AG09319 (cell line): Measurements from ENCODE around the gene ACTN4.

Experiments
- DNase-seq: peaks from one replicate; pipeline ENCODE4 v3.0.0-alpha.2; 2010; ENCODE audit warnings: low read depth; ENCODE audit errors: extremely low read depth
- TF ChIP-seq, protein P1 (sequence below): IDR thresholded peaks from 2 replicates; pipeline ENCODE4 v1.5.1; 2011; ENCODE audit warnings: low read depth, mild to moderate bottlenecking, inconsistent platforms, low read length, moderate library complexity

Gene ACTN4

DNA sequence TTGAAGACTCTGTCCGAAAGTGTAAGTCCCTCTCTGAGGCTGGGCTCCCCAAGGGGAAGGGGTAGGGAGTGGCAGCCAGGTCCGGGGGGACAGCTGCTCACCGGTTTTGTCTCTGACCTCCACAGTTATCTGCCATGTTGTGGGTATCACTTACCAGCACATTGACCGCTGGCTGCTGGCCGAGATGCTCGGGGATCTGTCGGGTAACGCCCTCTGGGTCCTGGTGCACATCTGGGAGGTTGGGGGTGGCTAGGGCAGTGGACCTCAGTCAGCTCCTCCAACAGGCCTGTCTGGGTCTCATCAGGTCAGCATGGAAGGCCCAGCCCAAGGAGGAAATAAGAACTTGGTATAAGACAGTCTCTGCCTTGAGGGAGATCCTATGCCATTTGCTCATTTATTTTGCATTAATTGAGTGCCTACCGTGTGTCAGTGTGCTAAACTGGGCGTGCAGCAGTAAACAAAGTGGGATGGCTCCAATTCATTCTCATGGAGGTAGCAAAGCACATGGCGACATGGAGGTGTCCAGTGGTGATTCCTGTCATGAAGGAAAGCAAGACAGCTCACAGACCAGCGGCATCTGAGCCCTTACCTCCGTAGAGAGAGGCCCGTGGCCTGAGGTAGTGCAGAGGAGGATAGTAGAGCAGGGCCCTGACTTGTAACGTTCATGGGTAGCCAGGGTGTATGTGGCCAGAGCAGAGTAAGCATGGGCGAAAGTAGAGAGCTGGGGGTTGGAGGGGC is 14.8 kb upstream of the ACTN4 start:
- no peak for DNase-seq

DNA sequence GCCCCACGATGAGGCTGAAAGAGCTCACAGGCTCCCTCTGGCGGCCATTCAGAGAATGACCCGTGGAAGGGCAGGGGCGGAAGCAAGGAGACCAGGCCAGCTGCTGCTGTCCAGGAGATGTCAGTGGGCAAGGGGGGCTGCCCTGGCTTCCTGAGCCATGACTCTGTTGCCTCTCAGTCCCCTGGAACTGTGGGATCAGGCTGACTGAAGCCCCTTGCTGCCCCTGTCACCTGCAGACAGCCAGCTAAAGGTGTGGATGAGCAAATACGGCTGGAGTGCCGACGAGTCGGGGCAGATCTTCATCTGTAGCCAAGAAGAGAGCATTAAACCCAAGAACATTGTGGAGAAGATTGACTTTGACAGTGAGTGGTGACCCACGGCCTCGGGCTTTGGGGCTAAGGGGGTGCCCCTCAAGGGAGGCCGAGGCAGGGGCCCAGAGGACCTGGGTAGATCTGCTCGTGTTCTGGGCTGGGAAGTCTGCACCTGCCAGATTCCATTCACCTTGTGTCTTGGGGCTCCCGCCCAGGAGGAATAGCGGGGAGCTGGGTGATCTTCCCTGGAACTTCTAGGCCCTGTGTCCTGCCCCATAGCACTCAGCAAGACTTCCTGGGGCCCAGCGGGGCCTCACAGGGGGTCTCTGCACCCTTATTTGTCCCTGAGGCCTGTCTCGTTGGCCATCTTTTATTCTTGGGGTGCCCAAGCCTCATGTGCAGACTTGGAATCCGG is 12.5 kb upstream of the ACTN4 start:
- TF ChIP-seq, protein P1, sequence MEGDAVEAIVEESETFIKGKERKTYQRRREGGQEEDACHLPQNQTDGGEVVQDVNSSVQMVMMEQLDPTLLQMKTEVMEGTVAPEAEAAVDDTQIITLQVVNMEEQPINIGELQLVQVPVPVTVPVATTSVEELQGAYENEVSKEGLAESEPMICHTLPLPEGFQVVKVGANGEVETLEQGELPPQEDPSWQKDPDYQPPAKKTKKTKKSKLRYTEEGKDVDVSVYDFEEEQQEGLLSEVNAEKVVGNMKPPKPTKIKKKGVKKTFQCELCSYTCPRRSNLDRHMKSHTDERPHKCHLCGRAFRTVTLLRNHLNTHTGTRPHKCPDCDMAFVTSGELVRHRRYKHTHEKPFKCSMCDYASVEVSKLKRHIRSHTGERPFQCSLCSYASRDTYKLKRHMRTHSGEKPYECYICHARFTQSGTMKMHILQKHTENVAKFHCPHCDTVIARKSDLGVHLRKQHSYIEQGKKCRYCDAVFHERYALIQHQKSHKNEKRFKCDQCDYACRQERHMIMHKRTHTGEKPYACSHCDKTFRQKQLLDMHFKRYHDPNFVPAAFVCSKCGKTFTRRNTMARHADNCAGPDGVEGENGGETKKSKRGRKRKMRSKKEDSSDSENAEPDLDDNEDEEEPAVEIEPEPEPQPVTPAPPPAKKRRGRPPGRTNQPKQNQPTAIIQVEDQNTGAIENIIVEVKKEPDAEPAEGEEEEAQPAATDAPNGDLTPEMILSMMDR, result peak; percentile 93
- no peak for DNase-seq

More for the DNA sequence above, 14.8 kb upstream of the ACTN4 start:
- TF ChIP-seq, protein P1, result no peak

DNA sequence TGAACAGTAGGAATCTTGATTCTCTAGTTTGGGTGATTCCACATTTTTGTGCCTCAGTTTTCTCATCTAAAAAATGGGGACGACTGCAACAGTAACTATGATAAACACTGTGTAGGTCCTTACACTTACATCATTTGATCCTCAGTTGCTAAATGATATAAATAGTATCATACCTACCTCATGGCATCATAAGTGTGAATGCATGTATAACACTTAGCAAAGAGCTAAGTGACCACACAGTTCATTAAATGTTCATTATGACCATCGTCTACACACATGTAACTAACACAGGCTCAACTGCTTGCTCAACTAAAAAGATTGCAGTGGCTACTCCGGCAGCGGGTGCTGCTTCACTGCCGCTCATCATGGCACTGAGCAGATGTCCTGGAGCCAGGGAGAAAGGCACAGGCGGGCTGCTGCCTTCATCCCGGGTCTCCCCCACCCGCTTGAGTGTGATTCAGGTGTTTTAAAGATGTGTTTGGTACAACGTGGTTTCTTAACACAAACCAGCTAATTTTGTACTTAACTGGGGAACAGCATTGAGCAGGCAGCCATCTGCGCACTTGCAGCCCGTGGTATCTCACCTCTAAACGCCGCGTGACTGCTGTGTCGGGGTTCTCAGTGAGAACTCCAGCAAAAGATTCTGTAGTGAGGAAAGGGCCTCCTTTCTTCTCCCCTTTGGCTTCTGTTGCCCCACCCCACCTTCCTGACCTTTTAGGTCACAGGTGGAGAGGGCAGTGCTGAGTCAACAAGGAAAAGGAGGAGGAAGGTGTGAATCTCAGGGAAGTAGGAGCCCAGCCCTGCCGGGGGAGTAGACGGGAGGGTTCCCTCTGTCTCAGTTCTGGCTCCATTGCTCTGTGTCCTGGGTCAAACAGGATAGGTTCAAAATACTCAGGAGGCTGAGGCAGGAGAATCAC is 11.7 kb upstream of the ACTN4 start:
- TF ChIP-seq, protein P1, result no peak

DNA sequence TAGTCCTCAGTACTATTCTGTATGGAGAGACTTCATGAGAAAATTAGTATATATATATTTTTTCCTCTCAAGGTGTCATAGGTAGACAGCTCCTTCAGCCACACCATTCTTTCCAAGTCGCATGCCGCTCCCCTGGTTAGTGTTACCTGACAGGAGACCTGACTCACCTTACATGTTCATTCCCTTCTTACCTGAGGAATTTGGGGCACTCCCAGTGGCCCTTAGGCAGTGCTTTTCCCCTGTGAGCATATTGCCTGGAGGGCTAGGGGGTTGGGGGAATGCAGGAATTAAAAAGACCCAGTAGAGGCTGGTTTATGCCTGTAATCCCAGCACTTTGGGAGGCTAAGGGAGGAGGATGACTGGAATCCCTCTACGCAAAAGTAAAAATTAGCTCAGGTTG is 9.0 kb upstream of the ACTN4 start:
- no peak for DNase-seq
- TF ChIP-seq, protein P1, result no peak

More for the DNA sequence above, 11.7 kb upstream of the ACTN4 start:
- DNase-seq, result no peak

DNA sequence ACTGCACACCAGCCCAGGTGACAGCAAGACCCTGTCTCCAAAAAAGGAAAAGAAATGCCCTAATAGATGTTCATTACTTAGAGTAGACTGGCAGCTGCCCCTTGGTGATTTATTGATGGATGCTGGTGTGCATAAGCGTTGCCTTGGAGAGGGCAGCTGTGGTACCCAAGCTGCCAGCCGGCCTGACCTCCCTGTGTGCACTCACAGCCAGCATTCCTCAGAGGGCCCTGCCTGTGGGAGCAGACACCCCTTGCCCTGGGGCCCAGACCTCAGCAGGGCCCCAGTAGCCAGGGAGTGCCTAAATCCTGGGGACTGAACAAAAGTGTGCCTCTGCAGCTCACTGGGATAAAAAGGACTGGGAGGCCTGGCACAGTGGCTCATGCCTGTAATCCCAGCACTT is 7.8 kb upstream of the ACTN4 start:
- TF ChIP-seq, protein P1, result no peak
- no peak for DNase-seq

DNA sequence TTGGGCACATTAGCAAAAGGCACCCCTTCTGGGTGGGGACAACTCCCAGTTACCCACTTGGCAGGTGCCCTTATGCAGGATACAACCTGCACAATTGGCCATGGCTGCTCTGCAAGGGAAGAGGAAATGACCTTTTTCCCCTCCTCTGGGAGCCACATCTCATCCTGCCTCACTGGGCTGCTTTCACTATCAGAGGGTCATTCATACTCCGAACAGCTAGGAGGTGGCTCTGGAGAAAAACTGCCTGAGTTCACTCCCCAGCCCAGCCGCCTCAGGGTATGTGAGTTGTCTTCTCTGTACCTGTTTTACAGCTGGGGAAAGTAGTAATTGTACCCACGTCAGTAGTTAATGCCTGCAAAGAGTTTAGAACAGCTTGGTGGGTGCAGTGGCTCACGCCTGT is 7.1 kb upstream of the ACTN4 start:
- DNase-seq, result no peak
- TF ChIP-seq, protein P1, result no peak
